ENCODE data around the gene DNAH11. TPM values are rescaled to one million over a fixed set of nuclear protein-coding genes. Genes with fewer than 3 reads are reported as not detected.

Gene DNAH11
- total and polyA plus RNA-seq, 2 of the 13 experiments (the other 11 are each of a cell fraction or from before 2014, with no cell fraction given): not detected

DNA sequence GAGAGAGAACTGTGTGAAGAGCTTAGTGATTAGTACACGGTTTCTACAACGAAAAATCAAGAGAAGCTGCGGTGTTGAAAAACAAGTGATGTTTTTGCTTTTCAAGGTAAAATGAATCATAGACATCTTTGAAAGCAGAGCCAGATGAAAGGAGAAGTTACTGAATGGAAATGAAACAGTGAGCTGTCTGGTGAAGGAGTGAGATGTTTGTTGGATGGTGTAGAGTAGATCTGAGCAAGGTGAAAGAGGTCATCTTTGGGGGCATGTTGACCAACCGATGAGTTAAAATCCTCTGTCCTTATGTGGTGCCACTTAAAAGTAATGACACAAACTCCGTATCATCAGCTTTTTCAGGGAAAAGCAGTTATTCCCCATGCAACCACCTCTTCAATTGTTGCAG lies 225.4 kb downstream of the DNAH11 start:
- Histone ChIP-seq H3K4me3 (replicated peaks in 1 of 3; ENCODE audit: insufficient read depth in 1 of 3, low read depth in 2 of 3, low read length in 3 of 3) (no peak overlapping the region), H3K36me3 (replicated peaks in 1 of 2; ENCODE audit: control insufficient read depth in 1 of 2, insufficient read depth in 2 of 2, low read length in 2 of 2) (no peaks in the 10 kb centered on the region), H3K4me2 (ENCODE audit: low read depth, low read length) (no peak overlapping the region), H3K9me3 (ENCODE audit: low read length) (no peaks in the 10 kb centered on the region), H4K20me1 (ENCODE audit: insufficient read depth, low read length) (no peaks in the 10 kb centered on the region), H3K4me1 (ENCODE audit: insufficient read depth, low read length) (no peaks in the 10 kb centered on the region), H3K27ac (ENCODE audit: extremely low read length, insufficient read depth, low read length) (no peak overlapping the region), H2AFZ (ENCODE audit: low read length) (no peak overlapping the region), H3K9ac (ENCODE audit: insufficient read depth, low read depth, low read length) (no peak overlapping the region), H3K79me2 (ENCODE audit: insufficient read depth, low read length) (no peaks in the 10 kb centered on the region), H3K27me3 (ENCODE audit: control insufficient read depth in 1 of 2, insufficient read depth in 2 of 2, low read length in 2 of 2) (0 out of 5 replicates have a peak, but pooled peaks cover 0 to 3% of the 10 kb centered on the region in 2 experiments)
- WGBS (ENCODE audit: low lambda C conversion rate): 13% methylated on average over 5 of the region's 5 CpGs
- intact Hi-C loops (cut with micrococcal nuclease; ENCODE audit: unreplicated experiment) (loop anchor here (5.0 to 10.0 kb wide), 2 partner anchors 263 to 991 kb away; no protein-coding TSS in a partner anchor), in situ Hi-C loops (cut with HindIII; ENCODE audit: extremely low pct_ligation_motif_present, low pct_unique_long_range_greater_than_20kb) (loop anchor here (5.0 to 25.0 kb wide), 3 partner anchors 231 to 993 kb away; partner anchors contain the start of gene DNAH11)
- ChIA-PET POLR2A (no interaction called here), CTCF (ENCODE audit: low intra/inter-chr PET ratio, low total read pairs) (no interaction called here)
- BruUV-seq (replicated peaks): no TSS peak
- DNase-seq (ENCODE audit: low spot score) (no peak), ATAC-seq (no peak), FAIRE-seq (no peak)
- TF ChIP-seq ZNF264 (CRISPR knock-in tag; IDR thresholded peaks at IDR 0.05) (no peak), ZMYM2 (CRISPR knock-in tag; IDR thresholded peaks at IDR 0.05) (no peak), ZBTB33 (CRISPR knock-in tag; IDR thresholded peaks at IDR 0.05) (no peak), ZBTB49 (CRISPR knock-in tag; IDR thresholded peaks at IDR 0.05; ENCODE audit: borderline replicate concordance) (no peak), ZMAT3 (CRISPR knock-in tag; conservative IDR thresholded peaks at IDR 0.05) (no peak), NFYB (CRISPR knock-in tag; IDR thresholded peaks at IDR 0.05) (no peak), MED8 (CRISPR knock-in tag; IDR thresholded peaks at IDR 0.05; ENCODE audit: insufficient replicate concordance) (no peak), ZNF772 (CRISPR knock-in tag; IDR thresholded peaks at IDR 0.05) (no peak), CBX2 (IDR thresholded peaks at IDR 0.05; ENCODE audit: low read depth, low read length) (no peak), CBX2 (CRISPR knock-in tag; IDR thresholded peaks at IDR 0.05; ENCODE audit: low read depth) (no peak), RFX3 (CRISPR knock-in tag; IDR thresholded peaks at IDR 0.05) (no peak)
- TF ChIP-seq, protein P1, sequence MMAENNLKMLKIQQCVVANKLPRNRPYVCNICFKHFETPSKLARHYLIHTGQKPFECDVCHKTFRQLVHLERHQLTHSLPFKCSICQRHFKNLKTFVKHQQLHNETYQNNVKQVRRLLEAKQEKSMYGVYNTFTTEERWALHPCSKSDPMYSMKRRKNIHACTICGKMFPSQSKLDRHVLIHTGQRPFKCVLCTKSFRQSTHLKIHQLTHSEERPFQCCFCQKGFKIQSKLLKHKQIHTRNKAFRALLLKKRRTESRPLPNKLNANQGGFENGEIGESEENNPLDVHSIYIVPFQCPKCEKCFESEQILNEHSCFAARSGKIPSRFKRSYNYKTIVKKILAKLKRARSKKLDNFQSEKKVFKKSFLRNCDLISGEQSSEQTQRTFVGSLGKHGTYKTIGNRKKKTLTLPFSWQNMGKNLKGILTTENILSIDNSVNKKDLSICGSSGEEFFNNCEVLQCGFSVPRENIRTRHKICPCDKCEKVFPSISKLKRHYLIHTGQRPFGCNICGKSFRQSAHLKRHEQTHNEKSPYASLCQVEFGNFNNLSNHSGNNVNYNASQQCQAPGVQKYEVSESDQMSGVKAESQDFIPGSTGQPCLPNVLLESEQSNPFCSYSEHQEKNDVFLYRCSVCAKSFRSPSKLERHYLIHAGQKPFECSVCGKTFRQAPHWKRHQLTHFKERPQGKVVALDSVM (CRISPR knock-in tag; IDR thresholded peaks at IDR 0.05): no peak

Data from HepG2 (cell line).